Skeletal muscle satellite cell (primary cell): ENCODE results near the gene ADCY7.
A peak's percentile ranks its signal among the peaks of the same experiment; 100 is the strongest.

ENCODE experiments used
- H3K27me3 ChIP-seq: 2 replicates; pipeline ENCODE4 v1.7.0; 2013; ENCODE audit warnings: low read length; ENCODE audit not compliant: control insufficient read depth, insufficient read depth
- H3K36me3 ChIP-seq: 2 replicates; pipeline ENCODE4 v1.7.0; 2013; ENCODE audit warnings: mild to moderate bottlenecking, control low read depth, low read length; ENCODE audit not compliant: insufficient read depth
- H3K4me1 ChIP-seq: 2 replicates; pipeline ENCODE4 v1.7.0; 2013; ENCODE audit warnings: low read length; ENCODE audit not compliant: control insufficient read depth, insufficient read depth
- H3K4me2 ChIP-seq: 2 replicates; pipeline ENCODE4 v1.7.0; 2013; ENCODE audit warnings: mild to moderate bottlenecking, low read length
- H3K4me3 ChIP-seq: 2 replicates; pipeline ENCODE4 v1.7.0; 2013; ENCODE audit warnings: low read length
- H3K9ac ChIP-seq: 2 replicates; pipeline ENCODE4 v1.7.0; 2013; ENCODE audit warnings: mild to moderate bottlenecking, low read depth, low read length, moderate library complexity
- H3K9me3 ChIP-seq: replicated peaks from 2 replicates; pipeline ENCODE4 v1.7.0; 2013; ENCODE audit warnings: mild to moderate bottlenecking, control low read depth, low read length

Gene ADCY7

GRCh38 chr16:50276801-50277555, 10.6 kb downstream of the ADCY7 start:
- H3K4me1 ChIP-seq, result peaks cover 19% of the 10 kb centered on the region
- H3K27me3 ChIP-seq, result no peaks in the 10 kb centered on the region
- H3K9me3 ChIP-seq, result no peaks in the 10 kb centered on the region

GRCh38 chr16:50278251-50278650, 11.9 kb downstream of the ADCY7 start:
- Histone ChIP-seq H3K9ac (no peak overlapping the region), H3K4me2 (no peak overlapping the region), H3K4me1 (peaks cover 28% of the 10 kb centered on the region)

More at GRCh38 chr16:50276801-50277555, 10.6 kb downstream of the ADCY7 start:
- no peak overlapping the region for H3K9ac ChIP-seq
- H3K36me3 ChIP-seq, result peaks cover 20% of the 10 kb centered on the region
- H3K4me2 ChIP-seq, result no peak overlapping the region
- H3K4me3 ChIP-seq, result no peak overlapping the region

GRCh38 chr16:50279504-50279865, 13.1 kb downstream of the ADCY7 start:
- Histone ChIP-seq H3K4me3 (no peak overlapping the region), H3K36me3 (peaks cover 17% of the 10 kb centered on the region), H3K9ac (no peak overlapping the region), H3K27me3 (no peaks in the 10 kb centered on the region), H3K4me2 (no peak overlapping the region), H3K9me3 (no peaks in the 10 kb centered on the region), H3K4me1 (peaks cover 39% of the 10 kb centered on the region)

More at GRCh38 chr16:50278251-50278650, 11.9 kb downstream of the ADCY7 start:
- no peaks in the 10 kb centered on the region for H3K27me3 ChIP-seq
- no peak overlapping the region for H3K4me3 ChIP-seq
- H3K9me3 ChIP-seq, result no peaks in the 10 kb centered on the region
- peaks cover 15% of the 10 kb centered on the region for H3K36me3 ChIP-seq

GRCh38 chr16:50280932-50281331, 14.6 kb downstream of the ADCY7 start:
- peaks cover 51% of the 10 kb centered on the region for H3K4me1 ChIP-seq

GRCh38 chr16:50281391-50282009, 15.1 kb downstream of the ADCY7 start:
- Histone ChIP-seq H3K9me3 (no peaks in the 10 kb centered on the region), H3K4me3 (no peak overlapping the region), H3K4me1 (peaks cover 52% of the 10 kb centered on the region), H3K36me3 (peaks cover 19% of the 10 kb centered on the region), H3K9ac (peak overlapping the region; percentile 48), H3K27me3 (no peaks in the 10 kb centered on the region), H3K4me2 (peak overlapping the region; percentile 42)

More at GRCh38 chr16:50280932-50281331, 14.6 kb downstream of the ADCY7 start:
- peaks cover 22% of the 10 kb centered on the region for H3K36me3 ChIP-seq
- H3K4me3 ChIP-seq, result no peak overlapping the region
- H3K9ac ChIP-seq, result no peak overlapping the region
- no peaks in the 10 kb centered on the region for H3K27me3 ChIP-seq
- no peaks in the 10 kb centered on the region for H3K9me3 ChIP-seq
- no peak overlapping the region for H3K4me2 ChIP-seq

GRCh38 chr16:50282010-50282538, 15.7 kb downstream of the ADCY7 start:
- peaks cover 52% of the 10 kb centered on the region for H3K4me1 ChIP-seq
- peak overlapping the region; percentile 42 for H3K4me2 ChIP-seq
- H3K36me3 ChIP-seq, result peaks cover 19% of the 10 kb centered on the region
- no peaks in the 10 kb centered on the region for H3K27me3 ChIP-seq
- no peaks in the 10 kb centered on the region for H3K9me3 ChIP-seq
- peak overlapping the region; percentile 48 for H3K9ac ChIP-seq
- H3K4me3 ChIP-seq, result no peak overlapping the region

GRCh38 chr16:50282955-50283631, 16.7 kb downstream of the ADCY7 start:
- Histone ChIP-seq H3K36me3 (peaks cover 18% of the 10 kb centered on the region), H3K4me1 (peaks cover 52% of the 10 kb centered on the region)

GRCh38 chr16:50284131-50284911, 18.0 kb downstream of the ADCY7 start:
- Histone ChIP-seq H3K9ac (no peak overlapping the region), H3K36me3 (peaks cover 30% of the 10 kb centered on the region), H3K27me3 (no peaks in the 10 kb centered on the region), H3K4me2 (no peak overlapping the region), H3K4me1 (peaks cover 47% of the 10 kb centered on the region), H3K9me3 (no peaks in the 10 kb centered on the region), H3K4me3 (no peak overlapping the region)

More at GRCh38 chr16:50282955-50283631, 16.7 kb downstream of the ADCY7 start:
- no peak overlapping the region for H3K4me3 ChIP-seq
- H3K27me3 ChIP-seq, result no peaks in the 10 kb centered on the region
- H3K9me3 ChIP-seq, result no peaks in the 10 kb centered on the region
- no peak overlapping the region for H3K9ac ChIP-seq
- no peak overlapping the region for H3K4me2 ChIP-seq

GRCh38 chr16:50285406-50286003, 19.2 kb downstream of the ADCY7 start:
- Histone ChIP-seq H3K9ac (no peak overlapping the region), H3K4me3 (no peak overlapping the region), H3K4me1 (peaks cover 47% of the 10 kb centered on the region), H3K9me3 (no peaks in the 10 kb centered on the region), H3K4me2 (no peak overlapping the region), H3K27me3 (no peaks in the 10 kb centered on the region), H3K36me3 (peaks cover 40% of the 10 kb centered on the region)

- H3K9ac ChIP-seq, result no peak overlapping the region
Observed at GRCh38 chr16:50286681-50287080, 20.3 kb downstream of the ADCY7 start.

More at GRCh38 chr16:50286681-50287080, 20.3 kb downstream of the ADCY7 start:
- H3K9me3 ChIP-seq, result no peaks in the 10 kb centered on the region
- peaks cover 41% of the 10 kb centered on the region for H3K36me3 ChIP-seq
- peaks cover 40% of the 10 kb centered on the region for H3K4me1 ChIP-seq
- H3K4me3 ChIP-seq, result no peak overlapping the region
- no peaks in the 10 kb centered on the region for H3K27me3 ChIP-seq
- H3K4me2 ChIP-seq, result no peak overlapping the region
